SK-N-SH (cell line): ENCODE data around the gene NEU3. TPM values are rescaled to one million over a fixed set of nuclear protein-coding genes. Genes with fewer than 3 reads are reported as not detected.

Experiments used
- CTCF ChIA-PET: fragments of 300-600, 350-600 bp; formaldehyde crosslinking; extraction: SDS; loops from one replicate; lab custom pipeline; 2021; lab: Yijun Ruan, JAX
- POLR2A ChIA-PET: fragments of 350-600 bp; sonication (Branson Sonifier 250); formaldehyde crosslinking; extraction: SDS; loops from one replicate; lab custom pipeline; 2020; ENCODE audit warnings: antibody characterized with exemption, inconsistent platforms; lab: Yijun Ruan, JAX
- DNase-seq: peaks from one replicate; pipeline ENCODE4 v3.0.0; 2012
- H2AFZ ChIP-seq: fragments of 200-600 bp; sonication (generic); 2 replicates; pipeline ENCODE4 v1.8.1; 2016; ENCODE audit warnings: antibody characterized with exemption, mild to moderate bottlenecking, low read depth
- H3F3A ChIP-seq: fragments of 200-600 bp; sonication (generic); replicated peaks from 2 replicates; pipeline ENCODE3; 2016; ENCODE audit warnings: antibody characterized with exemption, mild to moderate bottlenecking; ENCODE audit not compliant: insufficient read depth
- H3K27ac ChIP-seq, 2 experiments: fragments of 200-500 bp in 1 of 2; fragments of 200-600 bp in 1 of 2; sonication (Bioruptor generic) in 1 of 2; sonication (generic), shearing (Covaris generic) in 1 of 2; 2 replicates each; pipeline versions ENCODE4 v1.5.1 to v1.6.1; 2014 to 2016; ENCODE audit warnings: low read depth in 2 of 2, inconsistent platforms in 1 of 2, low read length in 1 of 2, mild to moderate bottlenecking in 1 of 2, mixed read lengths in 1 of 2
- H3K27me3 ChIP-seq: fragments of 200-600 bp; sonication (generic), shearing (Covaris generic); 2 replicates; pipeline ENCODE4 v1.6.1; 2016; ENCODE audit warnings: mixed run types; ENCODE audit not compliant: insufficient read depth
- H3K36me3 ChIP-seq, 2 experiments: fragments of 200-500 bp in 1 of 2; fragments of 200-600 bp in 1 of 2; sonication (Bioruptor generic) in 1 of 2; sonication (generic) in 1 of 2; replicated peaks in 1 of 2; 2 replicates each; pipeline versions ENCODE3 to v1.5.1; 2014 to 2016; ENCODE audit warnings: low read length in 1 of 2, mild to moderate bottlenecking in 1 of 2; ENCODE audit not compliant: insufficient read depth in 2 of 2, control insufficient read depth in 1 of 2
- H3K4me1 ChIP-seq, 2 experiments: fragments of 200-500 bp in 1 of 2; fragments of 200-600 bp in 1 of 2; sonication (Bioruptor generic) in 1 of 2; sonication (generic), shearing (Covaris generic) in 1 of 2; 2 replicates each; pipeline versions ENCODE4 v1.5.1 to v1.6.1; 2014 to 2016; ENCODE audit warnings: low read depth in 1 of 2, low read length in 1 of 2, mixed run types in 1 of 2; ENCODE audit not compliant: insufficient read depth in 2 of 2, control insufficient read depth in 1 of 2
- H3K4me2 ChIP-seq: fragments of 200-600 bp; sonication (generic), shearing (Covaris generic); 2 replicates; pipeline ENCODE4 v1.6.1; 2017; ENCODE audit warnings: mixed run types
- H3K4me3 ChIP-seq, 2 experiments: fragments of 200-500 bp in 1 of 2; fragments of 200-600 bp in 1 of 2; sonication (Bioruptor generic) in 1 of 2; sonication (generic), shearing (Covaris generic) in 1 of 2; 2 replicates each; pipeline versions ENCODE4 v1.5.1 to v1.8.1; 2014 to 2016; ENCODE audit warnings: low read depth in 2 of 2, inconsistent platforms in 1 of 2, low read length in 1 of 2, mild to moderate bottlenecking in 1 of 2, mixed read lengths in 1 of 2, moderate library complexity in 1 of 2
- H3K79me2 ChIP-seq: fragments of 200-600 bp; sonication (generic); 2 replicates; pipeline ENCODE4 v1.8.1; 2017; ENCODE audit warnings: mild to moderate bottlenecking; ENCODE audit not compliant: insufficient read depth
- H3K9ac ChIP-seq: fragments of 200-600 bp; sonication (generic); 2 replicates; pipeline ENCODE4 v1.6.1; 2017; ENCODE audit warnings: mixed run types
- H3K9me2 ChIP-seq: fragments of 200-600 bp; sonication (generic); 2 replicates; pipeline ENCODE4 v1.6.1; 2017; ENCODE audit warnings: mixed run types
- H3K9me3 ChIP-seq: fragments of 200-600 bp; sonication (generic); 2 replicates; pipeline ENCODE4 v1.6.1; 2017; ENCODE audit warnings: mixed run types, mild to moderate bottlenecking, moderate library complexity
- H4K20me1 ChIP-seq: fragments of 200-600 bp; sonication (generic); 2 replicates; pipeline ENCODE4 v1.6.1; 2017; ENCODE audit warnings: mild to moderate bottlenecking, mixed run types; ENCODE audit not compliant: insufficient read depth
- CHD2 ChIP-seq: fragments of 150-350 bp; IDR thresholded peaks from 2 replicates; pipeline ENCODE4 v1.6.1; 2018; ENCODE audit warnings: low read length; ENCODE audit not compliant: partially characterized antibody
- ELF1 ChIP-seq: IDR thresholded peaks from 2 replicates; pipeline ENCODE4 v1.4.0; 2012
- EP300 ChIP-seq, 2 experiments: IDR thresholded peaks; 2 replicates each; pipeline versions ENCODE4 v1.4.0 to v1.6.1; 2012; ENCODE audit warnings: borderline replicate concordance in 1 of 2, low read depth in 1 of 2, low read length in 1 of 2
- FOXM1 ChIP-seq: IDR thresholded peaks from 2 replicates; pipeline ENCODE4 v1.4.0; 2012; ENCODE audit warnings: low read depth, mild to moderate bottlenecking
- GABPA ChIP-seq: IDR thresholded peaks from 2 replicates; pipeline ENCODE4 v1.4.0; 2012; ENCODE audit warnings: low read depth, mild to moderate bottlenecking
- JUND ChIP-seq: IDR thresholded peaks from 2 replicates; pipeline ENCODE4 v1.4.0; 2012
- MXI1 ChIP-seq: IDR thresholded peaks from 2 replicates; pipeline ENCODE4 v1.6.1; 2012; ENCODE audit warnings: mild to moderate bottlenecking, low read depth, low read length, improper control_type of control experiment
- NRF1 ChIP-seq: IDR thresholded peaks from 2 replicates; pipeline ENCODE4 v1.6.1; 2012; ENCODE audit warnings: low read depth, mild to moderate bottlenecking, low read length
- REST ChIP-seq: IDR thresholded peaks from 2 replicates; pipeline ENCODE4 v1.6.1; 2012; ENCODE audit warnings: mild to moderate bottlenecking, low read depth, low read length, moderate library complexity
- RFX5 ChIP-seq: IDR thresholded peaks from 2 replicates; pipeline ENCODE4 v1.6.1; 2012; ENCODE audit warnings: mild to moderate bottlenecking, improper control_type of control experiment, low read length
- SIN3A ChIP-seq: IDR thresholded peaks from 2 replicates; pipeline ENCODE4 v1.6.1; 2012; ENCODE audit warnings: low read depth, mild to moderate bottlenecking, low read length, moderate library complexity, borderline replicate concordance
- TAF1 ChIP-seq: IDR thresholded peaks from 2 replicates; pipeline ENCODE4 v1.6.1; 2012; ENCODE audit warnings: low read depth, mild to moderate bottlenecking, low read length, moderate library complexity, borderline replicate concordance
- TCF12 ChIP-seq: IDR thresholded peaks from 2 replicates; pipeline ENCODE4 v1.4.0; 2012
- WGBS: methylation state at CpG from one replicate; pipeline ENCODE4 v1.1.6; 2017; ENCODE audit warnings: low lambda C conversion rate; 5-methylcytosine and 5-hydroxymethylcytosine counted together
- polyA plus RNA-seq, 3 experiments: library from polyadenylated mRNA; depleted of rRNA; stranded (reverse); fragments of >200 nt; gene quantifications; 2 replicates each; pipeline ENCODE4 v1.2.3, GENCODE V29; 2012
- TF ChIP-seq, protein P1 (sequence below): fragments of 200-600 bp; sonication (generic); IDR thresholded peaks from 2 replicates; pipeline ENCODE4 v1.6.1; 2017; ENCODE audit warnings: antibody characterized with exemption, mild to moderate bottlenecking, moderate library complexity
- TF ChIP-seq, protein P2 (sequence below): IDR thresholded peaks from 2 replicates; pipeline ENCODE4 v1.4.0; 2012; ENCODE audit warnings: low read depth, borderline replicate concordance

NEU3 gene
- polyA plus RNA-seq, 1 of the 3 experiments (the other 2 are of a cell fraction), result 5.7 TPM

DNA sequence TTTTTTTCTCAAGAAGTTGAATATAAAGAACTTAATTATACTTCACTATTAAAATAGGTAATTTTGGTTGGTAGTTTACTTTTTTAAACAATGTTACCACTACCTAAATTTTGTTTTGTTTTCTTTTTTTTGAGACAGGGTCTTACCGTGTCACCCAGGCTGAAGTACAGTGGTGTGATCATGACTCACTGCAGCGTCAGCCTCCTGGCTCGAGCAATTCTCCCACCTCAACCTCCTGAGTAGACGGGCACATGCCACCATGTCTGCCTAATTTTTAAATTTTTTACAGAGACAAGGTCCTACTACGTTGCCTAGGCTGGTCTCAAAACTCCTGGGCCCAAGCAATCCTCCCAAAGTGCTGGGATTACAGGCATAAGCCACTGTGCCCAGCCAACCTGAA lies 22.1 kb upstream of the NEU3 start:
- no peak overlapping the region for H3K27ac ChIP-seq
- peaks cover 11% of the 10 kb centered on the region; the same call in 1 of the 2 replicates for H4K20me1 ChIP-seq

GRCh38 chr11:74970852-74971395 lies 17.8 kb upstream of the NEU3 start:
- no peaks in the 10 kb centered on the region for H3K9me3 ChIP-seq
- H4K20me1 ChIP-seq, result no peaks in the 10 kb centered on the region
- no peak overlapping the region for H3K4me2 ChIP-seq
- no peaks in the 10 kb centered on the region for H3K27me3 ChIP-seq
- no peaks in the 10 kb centered on the region for H3F3A ChIP-seq
- peaks cover 39 to 76% of the 10 kb centered on the region in 2 experiments for H3K36me3 ChIP-seq
- H2AFZ ChIP-seq, result no peak overlapping the region
- POLR2A ChIA-PET, result no interaction called here
- peaks cover 35% of the 10 kb centered on the region for H3K79me2 ChIP-seq
- CTCF ChIA-PET, result interaction anchor here (1.0 kb wide), 1 partner anchor 170 kb away, joined by 3 read pairs; no protein-coding TSS in a partner anchor
- 100% methylated on average over 1 of the region's 1 CpG for WGBS
- no peak for DNase-seq
- no peaks in the 10 kb centered on the region for H3K4me1 ChIP-seq
- no peak overlapping the region for H3K9ac ChIP-seq
- H3K9me2 ChIP-seq, result no peaks in the 10 kb centered on the region
- no peak overlapping the region for H3K4me3 ChIP-seq
- no peak overlapping the region for H3K27ac ChIP-seq
- TF ChIP-seq JUND (no peak), TAF1 (no peak), MXI1 (no peak), CHD2 (no peak), FOXM1 (no peak), TCF12 (no peak), NRF1 (no peak), SIN3A (no peak), EP300 (IDR thresholded peaks at IDR 0.05; ENCODE audit: borderline replicate concordance in 1 of 2, low read depth in 1 of 2, low read length in 1 of 2) (no peak), REST (no peak), GABPA (no peak), RFX5 (no peak), ELF1 (no peak)
- TF ChIP-seq, protein P1, sequence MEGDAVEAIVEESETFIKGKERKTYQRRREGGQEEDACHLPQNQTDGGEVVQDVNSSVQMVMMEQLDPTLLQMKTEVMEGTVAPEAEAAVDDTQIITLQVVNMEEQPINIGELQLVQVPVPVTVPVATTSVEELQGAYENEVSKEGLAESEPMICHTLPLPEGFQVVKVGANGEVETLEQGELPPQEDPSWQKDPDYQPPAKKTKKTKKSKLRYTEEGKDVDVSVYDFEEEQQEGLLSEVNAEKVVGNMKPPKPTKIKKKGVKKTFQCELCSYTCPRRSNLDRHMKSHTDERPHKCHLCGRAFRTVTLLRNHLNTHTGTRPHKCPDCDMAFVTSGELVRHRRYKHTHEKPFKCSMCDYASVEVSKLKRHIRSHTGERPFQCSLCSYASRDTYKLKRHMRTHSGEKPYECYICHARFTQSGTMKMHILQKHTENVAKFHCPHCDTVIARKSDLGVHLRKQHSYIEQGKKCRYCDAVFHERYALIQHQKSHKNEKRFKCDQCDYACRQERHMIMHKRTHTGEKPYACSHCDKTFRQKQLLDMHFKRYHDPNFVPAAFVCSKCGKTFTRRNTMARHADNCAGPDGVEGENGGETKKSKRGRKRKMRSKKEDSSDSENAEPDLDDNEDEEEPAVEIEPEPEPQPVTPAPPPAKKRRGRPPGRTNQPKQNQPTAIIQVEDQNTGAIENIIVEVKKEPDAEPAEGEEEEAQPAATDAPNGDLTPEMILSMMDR, result no peak
- TF ChIP-seq, protein P2, sequence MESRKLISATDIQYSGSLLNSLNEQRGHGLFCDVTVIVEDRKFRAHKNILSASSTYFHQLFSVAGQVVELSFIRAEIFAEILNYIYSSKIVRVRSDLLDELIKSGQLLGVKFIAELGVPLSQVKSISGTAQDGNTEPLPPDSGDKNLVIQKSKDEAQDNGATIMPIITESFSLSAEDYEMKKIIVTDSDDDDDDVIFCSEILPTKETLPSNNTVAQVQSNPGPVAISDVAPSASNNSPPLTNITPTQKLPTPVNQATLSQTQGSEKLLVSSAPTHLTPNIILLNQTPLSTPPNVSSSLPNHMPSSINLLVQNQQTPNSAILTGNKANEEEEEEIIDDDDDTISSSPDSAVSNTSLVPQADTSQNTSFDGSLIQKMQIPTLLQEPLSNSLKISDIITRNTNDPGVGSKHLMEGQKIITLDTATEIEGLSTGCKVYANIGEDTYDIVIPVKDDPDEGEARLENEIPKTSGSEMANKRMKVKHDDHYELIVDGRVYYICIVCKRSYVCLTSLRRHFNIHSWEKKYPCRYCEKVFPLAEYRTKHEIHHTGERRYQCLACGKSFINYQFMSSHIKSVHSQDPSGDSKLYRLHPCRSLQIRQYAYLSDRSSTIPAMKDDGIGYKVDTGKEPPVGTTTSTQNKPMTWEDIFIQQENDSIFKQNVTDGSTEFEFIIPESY, result no peak

More for the DNA sequence above, 22.1 kb upstream of the NEU3 start:
- POLR2A ChIA-PET, result no interaction called here
- no peaks in the 10 kb centered on the region for H3K27me3 ChIP-seq
- H3F3A ChIP-seq, result no peaks in the 10 kb centered on the region
- H3K36me3 ChIP-seq, result peaks cover 20 to 47% of the 10 kb centered on the region in 2 experiments
- DNase-seq, result no peak
- no peak overlapping the region for H2AFZ ChIP-seq
- 65% methylated on average over 5 of the region's 5 CpGs for WGBS
- CTCF ChIA-PET, result no interaction called here
- H3K9ac ChIP-seq, result no peak overlapping the region
- H3K9me3 ChIP-seq, result no peaks in the 10 kb centered on the region
- no peaks in the 10 kb centered on the region for H3K4me1 ChIP-seq
- no peak overlapping the region for H3K4me3 ChIP-seq
- peaks cover 73% of the 10 kb centered on the region for H3K79me2 ChIP-seq
- H3K4me2 ChIP-seq, result no peak overlapping the region
- TF ChIP-seq CHD2, result no peak
- no peak for TF ChIP-seq ELF1
- TF ChIP-seq MXI1, result no peak
- no peaks in the 10 kb centered on the region for H3K9me2 ChIP-seq
